Epidermal melanocyte (primary cell): Measurements from ENCODE around the gene B3GNT9.
"Not testable (repeated sequence)": the region's sequence is repeated elsewhere in the genome, so short reads cannot be mapped to it uniquely, and the experiment has no call there.

Experiments used
- DNase-seq: peaks from one replicate; pipeline ENCODE4 v3.0.0; 2011; ENCODE audit warnings: low spot score; ENCODE audit not compliant: insufficient read length

B3GNT9 gene

GRCh38 chr16:67150047-67150832 lies 558 bp downstream of the B3GNT9 start:
- DNase-seq, result peak; percentile 51

- DNase-seq, result no peak
Observed at GRCh38 chr16:67149276-67150046, 1.3 kb downstream of the B3GNT9 start.

GRCh38 chr16:67148656-67149275 lies 2.0 kb downstream of the B3GNT9 start:
- DNase-seq, result no peak

- DNase-seq, result no peak
Observed at GRCh38 chr16:67148221-67148620, 2.6 kb downstream of the B3GNT9 start.

GRCh38 chr16:67147437-67148140 lies 3.2 kb downstream of the B3GNT9 start:
- DNase-seq, result no peak

GRCh38 chr16:67146523-67147357 lies 4.1 kb downstream of the B3GNT9 start:
- no peak for DNase-seq

- DNase-seq, result no peak
Observed at GRCh38 chr16:67145746-67146145, 5.1 kb downstream of the B3GNT9 start.

GRCh38 chr16:67144943-67145342 lies 5.9 kb downstream of the B3GNT9 start:
- no peak for DNase-seq

- DNase-seq, result no peak
Observed at GRCh38 chr16:67142342-67142741, 8.5 kb downstream of the B3GNT9 start.

- no peak for DNase-seq
Observed at GRCh38 chr16:67141391-67141790, 9.4 kb downstream of the B3GNT9 start.

GRCh38 chr16:67137605-67138004 lies 13.2 kb downstream of the B3GNT9 start:
- no peak for DNase-seq

- no peak for DNase-seq
Observed at GRCh38 chr16:67129422-67129821, 21.4 kb downstream of the B3GNT9 start.

GRCh38 chr16:67128887-67129286 lies 21.9 kb downstream of the B3GNT9 start:
- DNase-seq, result no peak

- no peak for DNase-seq
Observed at GRCh38 chr16:67128417-67128816, 22.4 kb downstream of the B3GNT9 start.

- not testable (repeated sequence) for DNase-seq
Observed at GRCh38 chr16:67122799-67123198, 28.0 kb downstream of the B3GNT9 start.

- no peak for DNase-seq
Observed at GRCh38 chr16:67120025-67120424, 30.8 kb downstream of the B3GNT9 start.

- DNase-seq, result no peak
Observed at GRCh38 chr16:67117716-67118115, 33.1 kb downstream of the B3GNT9 start.

- DNase-seq, result no peak
Observed at GRCh38 chr16:67116388-67117311, 34.1 kb downstream of the B3GNT9 start.

- DNase-seq, result no peak
Observed at GRCh38 chr16:67115639-67116038, 35.2 kb downstream of the B3GNT9 start.

GRCh38 chr16:67114793-67115192 lies 36.0 kb downstream of the B3GNT9 start:
- DNase-seq, result no peak
